ENCODE results near the gene CRYGD.

DNA sequence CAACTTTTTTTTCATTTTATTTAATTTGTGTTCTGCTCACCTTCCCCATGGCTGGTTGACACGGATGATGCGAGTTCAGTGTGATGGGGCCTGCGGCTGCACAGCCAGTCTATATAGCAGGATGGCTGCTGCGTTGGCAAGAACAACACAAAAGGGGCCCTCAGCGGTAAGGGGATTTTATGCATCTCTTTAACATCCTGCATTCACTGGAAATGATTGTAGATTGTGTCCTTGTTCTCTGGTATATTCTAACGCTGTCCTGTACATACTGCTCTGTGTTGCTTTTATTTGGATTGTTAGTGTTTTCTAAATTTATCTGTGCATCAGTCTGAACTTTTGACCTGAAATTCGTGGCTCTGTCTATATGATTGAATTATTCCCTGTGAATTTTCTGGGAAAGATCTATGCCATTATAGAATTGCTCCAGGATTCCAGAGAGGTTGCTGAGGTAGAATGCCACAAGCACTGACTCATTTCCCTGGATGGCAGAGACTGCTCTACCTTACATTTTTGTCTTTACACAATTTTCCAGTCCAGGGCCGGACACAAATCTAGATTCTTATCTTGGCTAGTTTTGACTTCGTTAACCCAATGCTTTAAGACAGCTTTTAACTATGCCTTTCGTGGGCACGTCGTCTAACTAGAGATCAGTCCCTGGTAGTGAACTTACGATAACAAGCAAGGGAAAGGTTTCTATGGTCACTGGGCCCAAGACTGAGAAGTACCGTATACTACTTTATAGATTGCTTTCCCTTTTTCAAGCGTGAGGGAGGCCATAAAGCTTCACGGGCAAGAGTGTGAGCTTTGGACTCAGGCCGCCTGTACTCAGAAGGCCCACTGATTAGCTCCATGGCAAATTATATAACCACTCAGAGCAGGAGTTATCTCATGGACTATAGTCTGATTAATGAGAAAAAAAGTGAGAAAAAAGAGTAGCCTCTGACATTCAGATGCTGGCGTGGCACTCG is 5.7 kb upstream of the CRYGD start, which contains the start of gene CRYGC:
- no peak for TF ChIP-seq CTCF (conservative IDR thresholded peaks at IDR 0.05)
- no peak for TF ChIP-seq ZFX (IDR thresholded peaks at IDR 0.05)
